ENCODE data around the gene CA9.

The CA9 gene

DNA sequence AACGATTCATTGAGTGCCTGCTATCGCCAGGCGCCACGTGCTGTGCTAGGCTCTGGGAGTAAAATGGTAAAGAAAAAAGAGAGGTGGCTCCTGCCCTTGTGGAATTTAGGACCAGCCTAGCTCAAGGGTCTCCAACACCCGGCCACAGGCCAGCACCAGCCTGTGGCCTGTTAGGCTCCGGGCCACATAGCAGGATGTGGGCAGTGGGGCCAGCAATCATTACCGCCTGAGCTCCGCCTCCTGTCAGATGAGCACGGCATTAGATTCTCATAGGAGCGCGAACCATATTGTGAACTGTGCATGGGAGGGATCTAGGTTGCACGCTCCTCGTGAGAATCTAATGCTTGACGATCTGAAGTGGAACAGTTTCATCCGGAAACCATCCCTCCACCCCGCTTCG lies 17.4 kb upstream of the CA9 start:
- H2AK5ac ChIP-seq (ENCODE audit: low read length) = no peak overlapping the region
- no peak overlapping the region for H3K4me3 ChIP-seq (ENCODE audit: low read length)
- H3K27ac ChIP-seq (ENCODE audit: low read depth, low read length) = no peak overlapping the region
- H3K27me3 ChIP-seq (ENCODE audit: insufficient read depth, low read length, poor library complexity) = no peaks in the 10 kb centered on the region
- H2BK15ac ChIP-seq (replicated peaks; ENCODE audit: low read depth) = no peak overlapping the region
- no peaks in the 10 kb centered on the region for H3K4me1 ChIP-seq (ENCODE audit: control insufficient read depth, low read depth, low read length)
- no peaks in the 10 kb centered on the region for H3K79me2 ChIP-seq (ENCODE audit: control insufficient read depth, insufficient read depth, low read length)
- no peak overlapping the region for H2BK5ac ChIP-seq (ENCODE audit: low read length)
- H3K79me1 ChIP-seq (ENCODE audit: low read length) = no peaks in the 10 kb centered on the region
- H4K8ac ChIP-seq (ENCODE audit: low read depth, low read length) = no peak overlapping the region
- H2BK120ac ChIP-seq (ENCODE audit: low read depth, low read length) = no peak overlapping the region
- no peak overlapping the region for H3K23ac ChIP-seq (ENCODE audit: low read length)
- WGBS (ENCODE audit: extremely low coverage, insufficient coverage, low lambda C conversion rate) = no CpG with 5 or more reads among the region's 17 CpGs
- H3K4ac ChIP-seq (ENCODE audit: low read depth, low read length) = no peak overlapping the region
- H3K9ac ChIP-seq (ENCODE audit: low read length) = no peak overlapping the region
- no peak overlapping the region for H3K18ac ChIP-seq (ENCODE audit: low read length)
- H3K36me3 ChIP-seq (ENCODE audit: control insufficient read depth, insufficient read depth, low read length) = peaks cover 4% of the 10 kb centered on the region
- H4K5ac ChIP-seq (ENCODE audit: low read length) = no peak overlapping the region
- DNase-seq = no peak
- H3K4me2 ChIP-seq (ENCODE audit: low read length) = no peak overlapping the region
- no peak overlapping the region for H3K56ac ChIP-seq (ENCODE audit: low read length)

DNA sequence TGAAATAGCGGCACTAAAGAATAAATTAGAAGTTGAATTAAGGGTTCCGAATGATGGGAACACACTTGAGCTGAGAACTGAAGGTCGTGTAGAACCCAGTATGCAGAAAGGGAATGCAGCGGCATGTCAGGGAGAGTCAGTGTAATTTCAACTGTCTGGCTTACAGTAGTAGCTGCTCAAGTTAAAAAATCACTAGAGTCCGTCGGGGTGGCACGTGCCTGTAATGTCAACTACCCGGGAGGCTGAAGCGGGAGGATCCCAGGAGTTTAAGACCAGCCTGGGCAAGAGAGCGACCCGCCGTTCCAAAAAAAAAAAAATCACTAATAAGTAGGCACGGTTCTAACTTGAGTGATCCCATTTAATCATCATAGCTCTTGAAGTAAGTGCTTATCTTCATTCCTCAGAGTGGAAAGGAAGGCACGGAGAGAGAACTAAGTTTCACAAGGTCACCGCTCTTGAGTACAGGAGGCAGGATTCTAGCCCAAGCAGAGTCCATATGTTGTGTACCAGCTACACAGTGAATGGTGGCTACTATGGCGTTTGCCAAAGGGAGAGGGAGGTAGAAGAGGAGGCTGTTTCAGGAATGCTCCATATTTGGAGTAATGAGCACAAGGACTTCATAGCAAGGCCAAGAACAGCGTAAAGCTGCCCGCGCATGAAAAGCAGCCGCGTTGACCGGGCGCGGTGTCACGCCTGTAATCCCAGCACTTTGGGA lies 16.7 kb upstream of the CA9 start:
- Histone ChIP-seq H2AK5ac (ENCODE audit: low read length) (no peak overlapping the region), H3K4me2 (ENCODE audit: low read length) (peak overlapping the region; percentile 92), H3K36me3 (ENCODE audit: control insufficient read depth, insufficient read depth, low read length) (peaks cover 4% of the 10 kb centered on the region), H3K56ac (ENCODE audit: low read length) (peak overlapping the region; percentile 80), H3K4me3 (ENCODE audit: low read length) (peak overlapping the region; percentile 47), H3K9ac (ENCODE audit: low read length) (peak overlapping the region; percentile 76), H3K23ac (ENCODE audit: low read length) (no peak overlapping the region), H2BK15ac (replicated peaks; ENCODE audit: low read depth) (no peak overlapping the region), H2BK120ac (ENCODE audit: low read depth, low read length) (no peak overlapping the region), H4K5ac (ENCODE audit: low read length) (no peak overlapping the region), H3K18ac (ENCODE audit: low read length) (no peak overlapping the region), H3K4me1 (ENCODE audit: control insufficient read depth, low read depth, low read length) (no peaks in the 10 kb centered on the region), H2BK5ac (ENCODE audit: low read length) (no peak overlapping the region), H3K79me2 (ENCODE audit: control insufficient read depth, insufficient read depth, low read length) (no peaks in the 10 kb centered on the region), H3K79me1 (ENCODE audit: low read length) (no peaks in the 10 kb centered on the region), H3K27ac (ENCODE audit: low read depth, low read length) (no peak overlapping the region), H3K4ac (ENCODE audit: low read depth, low read length) (no peak overlapping the region), H4K8ac (ENCODE audit: low read depth, low read length) (no peak overlapping the region), H3K27me3 (ENCODE audit: insufficient read depth, low read length, poor library complexity) (no peaks in the 10 kb centered on the region)
- no peak for DNase-seq
- no CpG with 5 or more reads among the region's 25 CpGs for WGBS (ENCODE audit: extremely low coverage, insufficient coverage, low lambda C conversion rate)

DNA sequence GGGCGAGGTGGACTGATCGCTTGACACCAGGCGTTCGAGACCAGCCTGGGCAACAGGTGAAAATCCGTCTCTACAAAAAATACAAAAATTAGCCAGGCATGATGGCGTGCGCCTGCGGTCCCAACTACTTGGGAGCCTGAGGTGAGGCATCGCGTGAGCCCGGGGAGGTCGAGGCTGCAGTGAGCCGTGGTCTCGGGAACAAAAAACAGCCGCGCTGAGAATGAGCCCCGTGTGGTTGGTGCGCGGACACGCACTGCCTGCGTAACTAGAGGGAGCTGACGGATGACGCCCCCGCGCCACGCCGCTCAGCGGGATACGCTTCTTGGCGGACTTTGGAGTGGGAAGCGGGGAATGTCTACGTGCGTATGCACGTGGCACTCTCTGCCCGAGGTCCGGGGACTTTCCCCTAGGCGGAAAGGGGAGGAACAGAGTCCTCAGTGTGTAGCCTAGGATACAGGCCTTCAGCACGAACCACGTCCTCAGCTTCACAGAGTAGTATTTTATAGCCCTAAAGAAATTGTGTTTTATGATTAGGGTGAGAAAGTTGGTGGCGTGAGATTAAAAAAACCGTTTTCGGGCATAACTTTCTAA lies 16.1 kb upstream of the CA9 start, which contains the start of gene RMRP:
TSS of gene RMRP (minus strand) at position 474 of the 591 bp plus-strand sequence.
- Histone ChIP-seq H3K4me1 (ENCODE audit: control insufficient read depth, low read depth, low read length) (no peaks in the 10 kb centered on the region), H3K27me3 (ENCODE audit: insufficient read depth, low read length, poor library complexity) (no peaks in the 10 kb centered on the region), H3K79me2 (ENCODE audit: control insufficient read depth, insufficient read depth, low read length) (no peaks in the 10 kb centered on the region), H3K23ac (ENCODE audit: low read length) (no peak within 1 kb of the TSS), H4K5ac (ENCODE audit: low read length) (no peak within 1 kb of the TSS), H2BK15ac (replicated peaks; ENCODE audit: low read depth) (no peak within 1 kb of the TSS), H3K4ac (ENCODE audit: low read depth, low read length) (peak within 1 kb of the TSS; percentile 73), H3K4me2 (ENCODE audit: low read length) (peak within 1 kb of the TSS; percentile 92), H3K9ac (ENCODE audit: low read length) (peak within 1 kb of the TSS; percentile 91), H3K27ac (ENCODE audit: low read depth, low read length) (peak within 1 kb of the TSS; percentile 41), H2AK5ac (ENCODE audit: low read length) (no peak within 1 kb of the TSS), H3K18ac (ENCODE audit: low read length) (peak within 1 kb of the TSS; percentile 62), H3K79me1 (ENCODE audit: low read length) (peaks cover 2% of the 10 kb centered on the region), H2BK5ac (ENCODE audit: low read length) (peak within 1 kb of the TSS; percentile 31), H3K36me3 (ENCODE audit: control insufficient read depth, insufficient read depth, low read length) (peaks cover 4% of the 10 kb centered on the region), H3K4me3 (ENCODE audit: low read length) (peak within 1 kb of the TSS; percentile 80), H2BK120ac (ENCODE audit: low read depth, low read length) (no peak within 1 kb of the TSS), H3K56ac (ENCODE audit: low read length) (peak within 1 kb of the TSS; percentile 96), H4K8ac (ENCODE audit: low read depth, low read length) (no peak within 1 kb of the TSS)
- peak; percentile 100 for DNase-seq
- no CpG with 5 or more reads among the region's 42 CpGs for WGBS (ENCODE audit: extremely low coverage, insufficient coverage, low lambda C conversion rate)

DNA sequence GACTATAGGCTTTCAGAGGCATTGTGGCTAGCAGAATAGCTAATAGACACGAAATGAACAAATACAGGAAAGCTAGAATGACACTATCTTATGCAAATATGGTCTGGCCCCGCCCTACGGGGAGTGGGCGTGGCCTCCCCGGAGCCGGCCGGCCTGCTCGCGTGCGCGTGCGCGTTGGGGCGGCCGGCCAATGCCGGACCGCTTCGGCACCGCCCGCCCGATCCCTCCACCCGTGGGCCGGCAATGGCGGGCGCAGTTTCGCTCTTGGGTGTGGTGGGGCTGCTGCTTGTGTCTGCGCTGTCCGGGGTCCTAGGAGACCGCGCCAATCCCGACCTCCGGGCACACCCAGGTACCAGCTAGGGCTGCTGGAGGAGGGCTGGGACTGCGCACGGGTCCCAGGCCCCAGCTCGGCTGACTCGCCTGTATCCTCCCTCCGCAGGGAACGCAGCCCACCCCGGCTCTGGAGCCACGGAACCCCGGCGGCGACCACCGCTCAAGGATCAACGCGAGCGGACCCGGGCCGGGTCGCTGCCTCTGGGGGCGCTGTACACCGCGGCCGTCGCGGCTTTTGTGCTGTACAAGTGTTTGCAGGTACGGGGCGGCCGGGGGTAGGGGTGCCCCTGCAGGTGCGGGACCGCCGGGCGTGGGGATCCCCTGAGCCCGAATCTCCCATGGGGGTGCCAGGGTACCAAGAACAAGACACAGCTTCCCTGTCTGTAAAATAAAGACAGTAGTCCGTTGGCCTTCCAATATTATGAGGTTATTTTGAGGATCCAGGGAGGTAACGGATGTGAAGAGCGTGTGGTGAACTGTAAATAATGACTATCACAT lies 15.4 kb upstream of the CA9 start, which contains the start of gene CCDC107:
TSS of gene CCDC107 (plus strand) at position 156 of the 831 bp plus-strand sequence. CDS start at position 244, 88 bp downstream.
- Histone ChIP-seq H2BK15ac (replicated peaks; ENCODE audit: low read depth) (no peak within 1 kb of the TSS), H3K4ac (ENCODE audit: low read depth, low read length) (peak within 1 kb of the TSS; percentile 73), H3K27ac (ENCODE audit: low read depth, low read length) (peak within 1 kb of the TSS; percentile 41), H3K4me2 (ENCODE audit: low read length) (peak within 1 kb of the TSS; percentile 92), H4K5ac (ENCODE audit: low read length) (no peak within 1 kb of the TSS), H2AK5ac (ENCODE audit: low read length) (no peak within 1 kb of the TSS), H2BK120ac (ENCODE audit: low read depth, low read length) (no peak within 1 kb of the TSS), H2BK5ac (ENCODE audit: low read length) (peak within 1 kb of the TSS; percentile 31), H4K8ac (ENCODE audit: low read depth, low read length) (no peak within 1 kb of the TSS), H3K79me2 (ENCODE audit: control insufficient read depth, insufficient read depth, low read length) (no peaks in the 10 kb centered on the region), H3K56ac (ENCODE audit: low read length) (peak within 1 kb of the TSS; percentile 96), H3K23ac (ENCODE audit: low read length) (no peak within 1 kb of the TSS), H3K36me3 (ENCODE audit: control insufficient read depth, insufficient read depth, low read length) (peaks cover 6% of the 10 kb centered on the region), H3K4me3 (ENCODE audit: low read length) (peak within 1 kb of the TSS; percentile 80), H3K79me1 (ENCODE audit: low read length) (peaks cover 6% of the 10 kb centered on the region), H3K27me3 (ENCODE audit: insufficient read depth, low read length, poor library complexity) (no peaks in the 10 kb centered on the region), H3K18ac (ENCODE audit: low read length) (peak within 1 kb of the TSS; percentile 62), H3K4me1 (ENCODE audit: control insufficient read depth, low read depth, low read length) (no peaks in the 10 kb centered on the region), H3K9ac (ENCODE audit: low read length) (peak within 1 kb of the TSS; percentile 91)
- no CpG with 5 or more reads among the region's 67 CpGs for WGBS (ENCODE audit: extremely low coverage, insufficient coverage, low lambda C conversion rate)
- DNase-seq = peak; percentile 87

DNA sequence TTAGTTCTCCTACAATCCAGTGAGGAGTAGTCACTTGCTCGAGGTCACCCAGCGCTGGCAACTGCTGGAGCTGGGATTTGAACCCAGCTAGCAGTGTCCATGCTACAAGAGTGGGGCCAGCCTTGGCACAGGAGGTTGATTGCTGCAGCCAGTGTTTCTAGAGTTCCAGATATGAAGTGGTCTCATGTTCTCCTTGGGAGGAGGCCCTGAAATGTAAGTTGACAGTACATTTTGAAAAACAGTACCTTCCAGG lies 14.8 kb upstream of the CA9 start:
- Histone ChIP-seq H3K56ac (ENCODE audit: low read length) (peak overlapping the region; percentile 96), H2BK5ac (ENCODE audit: low read length) (no peak overlapping the region), H3K4ac (ENCODE audit: low read depth, low read length) (no peak overlapping the region), H4K8ac (ENCODE audit: low read depth, low read length) (no peak overlapping the region), H3K79me1 (ENCODE audit: low read length) (peaks cover 6% of the 10 kb centered on the region), H3K4me1 (ENCODE audit: control insufficient read depth, low read depth, low read length) (no peaks in the 10 kb centered on the region), H2AK5ac (ENCODE audit: low read length) (no peak overlapping the region), H3K18ac (ENCODE audit: low read length) (no peak overlapping the region), H3K27ac (ENCODE audit: low read depth, low read length) (no peak overlapping the region), H3K79me2 (ENCODE audit: control insufficient read depth, insufficient read depth, low read length) (no peaks in the 10 kb centered on the region), H3K23ac (ENCODE audit: low read length) (no peak overlapping the region), H3K4me3 (ENCODE audit: low read length) (peak overlapping the region; percentile 80), H2BK120ac (ENCODE audit: low read depth, low read length) (no peak overlapping the region), H3K36me3 (ENCODE audit: control insufficient read depth, insufficient read depth, low read length) (peaks cover 6% of the 10 kb centered on the region), H3K4me2 (ENCODE audit: low read length) (peak overlapping the region; percentile 14), H2BK15ac (replicated peaks; ENCODE audit: low read depth) (no peak overlapping the region), H3K27me3 (ENCODE audit: insufficient read depth, low read length, poor library complexity) (no peaks in the 10 kb centered on the region), H3K9ac (ENCODE audit: low read length) (peak overlapping the region; percentile 91), H4K5ac (ENCODE audit: low read length) (no peak overlapping the region)
- peak; percentile 30 for DNase-seq
- WGBS (ENCODE audit: extremely low coverage, insufficient coverage, low lambda C conversion rate) = no CpG with 5 or more reads among the region's 2 CpGs

All from mesendoderm (in vitro differentiated cells).